ENCODE results near the gene RHEBL1. TPM values are rescaled to one million over a fixed set of nuclear protein-coding genes. Genes with fewer than 3 reads are reported as not detected.
A peak's percentile ranks its signal among the peaks of the same experiment; 100 is the strongest.

Gene RHEBL1
- total RNA-seq, 1 experiment from 2014 or later, result 8.8 TPM

GRCh38 chr12:49052451-49053208 is 17.1 kb downstream of the RHEBL1 start:
- Histone ChIP-seq H3K36me3 (peaks cover 80% of the 10 kb centered on the region), H3K9me3 (replicated peaks) (no peaks in the 10 kb centered on the region), H3K27me3 (no peaks in the 10 kb centered on the region), H3K27ac (no peak overlapping the region), H3K4me1 (peaks cover 15% of the 10 kb centered on the region), H3K4me3 (no peak overlapping the region)
- no peak for DNase-seq

GRCh38 chr12:49051777-49052438 is 17.9 kb downstream of the RHEBL1 start:
- peaks cover 85% of the 10 kb centered on the region for H3K36me3 ChIP-seq
- no peaks in the 10 kb centered on the region for H3K9me3 ChIP-seq (replicated peaks)
- H3K27me3 ChIP-seq, result no peaks in the 10 kb centered on the region
- peaks cover 8% of the 10 kb centered on the region; the same call in 1 of the 2 replicates for H3K4me1 ChIP-seq
- no peak overlapping the region for H3K4me3 ChIP-seq
- H3K27ac ChIP-seq, result no peak overlapping the region
- no peak for DNase-seq

GRCh38 chr12:49051373-49051764 is 18.4 kb downstream of the RHEBL1 start:
- Histone ChIP-seq H3K4me3 (no peak overlapping the region), H3K27me3 (no peaks in the 10 kb centered on the region), H3K4me1 (0 out of 2 replicates have a peak, but pooled peaks cover 2% of the 10 kb centered on the region), H3K27ac (no peak overlapping the region), H3K9me3 (replicated peaks) (no peaks in the 10 kb centered on the region), H3K36me3 (peaks cover 91% of the 10 kb centered on the region)
- DNase-seq, result no peak

GRCh38 chr12:49050507-49051372 is 19.0 kb downstream of the RHEBL1 start:
- no peak for DNase-seq
- no peaks in the 10 kb centered on the region for H3K4me1 ChIP-seq
- no peaks in the 10 kb centered on the region for H3K27me3 ChIP-seq
- H3K36me3 ChIP-seq, result peaks cover 96% of the 10 kb centered on the region
- H3K27ac ChIP-seq, result no peak overlapping the region
- H3K9me3 ChIP-seq (replicated peaks), result no peaks in the 10 kb centered on the region
- no peak overlapping the region for H3K4me3 ChIP-seq

GRCh38 chr12:49049566-49050224 is 20.1 kb downstream of the RHEBL1 start:
- Histone ChIP-seq H3K4me3 (no peak overlapping the region), H3K36me3 (peaks cover 93% of the 10 kb centered on the region), H3K27me3 (no peaks in the 10 kb centered on the region), H3K9me3 (replicated peaks) (no peaks in the 10 kb centered on the region), H3K4me1 (no peaks in the 10 kb centered on the region), H3K27ac (no peak overlapping the region)
- DNase-seq, result no peak

- H3K4me3 ChIP-seq, result no peak overlapping the region
- H3K4me1 ChIP-seq, result no peaks in the 10 kb centered on the region
- peaks cover 93% of the 10 kb centered on the region for H3K36me3 ChIP-seq
- DNase-seq, result no peak
- no peak overlapping the region for H3K27ac ChIP-seq
- H3K27me3 ChIP-seq, result no peaks in the 10 kb centered on the region
- H3K9me3 ChIP-seq (replicated peaks), result no peaks in the 10 kb centered on the region
These were observed 20.8 kb downstream of the RHEBL1 start for GRCh38 chr12:49048953-49049352.

- peaks cover 95% of the 10 kb centered on the region for H3K36me3 ChIP-seq
- H3K4me1 ChIP-seq, result no peaks in the 10 kb centered on the region
- DNase-seq, result no peak
These were observed 23.5 kb downstream of the RHEBL1 start for GRCh38 chr12:49046129-49046895.

DNA sequence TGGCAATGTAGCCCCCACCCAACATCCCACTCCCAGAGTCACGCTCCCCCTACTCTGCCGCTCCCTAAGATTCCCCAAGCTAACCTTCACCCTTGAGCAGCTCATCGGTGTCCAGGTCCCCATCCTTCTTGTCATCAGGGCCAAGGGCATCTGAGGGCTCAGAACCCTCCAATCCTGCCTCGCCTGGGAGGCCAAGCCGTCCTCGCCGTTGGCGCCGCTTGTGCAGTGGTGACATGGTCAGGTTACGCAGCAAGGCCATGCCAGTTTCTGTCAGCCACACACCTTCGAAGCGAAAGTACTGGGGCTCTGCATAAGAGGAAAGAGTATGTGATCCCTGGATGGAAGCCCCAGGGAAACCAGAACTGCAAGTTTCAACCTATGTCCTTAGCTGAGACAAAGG is 25.1 kb downstream of the RHEBL1 start:
- Histone ChIP-seq H3K27me3 (no peaks in the 10 kb centered on the region), H3K36me3 (peaks cover 94% of the 10 kb centered on the region), H3K4me3 (no peak overlapping the region), H3K9me3 (replicated peaks) (no peaks in the 10 kb centered on the region), H3K27ac (no peak overlapping the region), H3K4me1 (no peaks in the 10 kb centered on the region)
- DNase-seq, result no peak

More at GRCh38 chr12:49046129-49046895, 23.5 kb downstream of the RHEBL1 start:
- Histone ChIP-seq H3K9me3 (replicated peaks) (no peaks in the 10 kb centered on the region), H3K4me3 (no peak overlapping the region), H3K27me3 (no peaks in the 10 kb centered on the region), H3K27ac (no peak overlapping the region)

DNA sequence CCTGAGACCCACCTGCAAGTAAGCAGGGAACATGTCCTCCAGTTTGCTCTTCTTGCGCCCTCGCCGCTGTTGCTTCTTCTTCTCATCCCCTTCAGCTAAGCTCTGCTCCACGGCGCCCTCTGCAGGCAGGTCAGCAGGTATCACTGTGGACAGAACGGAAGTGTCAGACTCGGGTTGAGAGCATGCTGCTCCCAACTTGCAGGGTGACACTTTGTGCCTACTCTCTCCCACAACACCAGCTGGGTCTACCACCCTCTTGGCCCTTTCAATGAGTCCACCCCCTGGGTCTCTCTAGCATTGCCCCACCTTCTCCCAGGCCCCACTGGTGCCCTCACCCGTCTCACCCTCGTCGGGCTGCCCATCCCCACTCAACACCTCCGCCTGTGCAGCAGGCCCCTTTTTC is 25.9 kb downstream of the RHEBL1 start:
- Histone ChIP-seq H3K36me3 (peaks cover 94% of the 10 kb centered on the region), H3K27ac (no peak overlapping the region), H3K9me3 (replicated peaks) (no peaks in the 10 kb centered on the region), H3K27me3 (no peaks in the 10 kb centered on the region), H3K4me3 (no peak overlapping the region), H3K4me1 (no peaks in the 10 kb centered on the region)
- peak; percentile 74 to 77 for DNase-seq

GRCh38 chr12:49043241-49043640 is 26.5 kb downstream of the RHEBL1 start:
- H3K9me3 ChIP-seq (replicated peaks), result no peaks in the 10 kb centered on the region
- DNase-seq, result no peak
- no peak overlapping the region for H3K4me3 ChIP-seq
- H3K36me3 ChIP-seq, result peaks cover 94% of the 10 kb centered on the region
- H3K27me3 ChIP-seq, result no peaks in the 10 kb centered on the region
- H3K27ac ChIP-seq, result no peak overlapping the region
- H3K4me1 ChIP-seq, result no peaks in the 10 kb centered on the region

GRCh38 chr12:49041881-49042484 is 27.8 kb downstream of the RHEBL1 start:
- Histone ChIP-seq H3K4me1 (no peaks in the 10 kb centered on the region), H3K9me3 (replicated peaks) (no peaks in the 10 kb centered on the region), H3K36me3 (peaks cover 96% of the 10 kb centered on the region), H3K27ac (no peak overlapping the region), H3K4me3 (no peak overlapping the region), H3K27me3 (no peaks in the 10 kb centered on the region)
- DNase-seq, result no peak

GRCh38 chr12:49041036-49041880 is 28.5 kb downstream of the RHEBL1 start:
- Histone ChIP-seq H3K4me1 (no peaks in the 10 kb centered on the region), H3K36me3 (peaks cover 94% of the 10 kb centered on the region), H3K27ac (no peak overlapping the region), H3K27me3 (no peaks in the 10 kb centered on the region), H3K9me3 (replicated peaks) (no peaks in the 10 kb centered on the region), H3K4me3 (no peak overlapping the region)
- no peak for DNase-seq

GRCh38 chr12:49040364-49040855 is 29.4 kb downstream of the RHEBL1 start:
- DNase-seq, result no peak
- H3K36me3 ChIP-seq, result peaks cover 94% of the 10 kb centered on the region

More at GRCh38 chr12:49040364-49040855, 29.4 kb downstream of the RHEBL1 start:
- Histone ChIP-seq H3K9me3 (replicated peaks) (no peaks in the 10 kb centered on the region), H3K4me1 (no peaks in the 10 kb centered on the region), H3K27me3 (no peaks in the 10 kb centered on the region), H3K4me3 (no peak overlapping the region), H3K27ac (no peak overlapping the region)
